HepG2 (cell line): ENCODE results near the gene QSOX1. TPM values are rescaled to one million over a fixed set of nuclear protein-coding genes. Genes with fewer than 3 reads are reported as not detected.

ENCODE experiments used
- ATAC-seq: fragments of 200-7000 bp; cut with Tn5 transposase; 3 replicates; pipeline ENCODE4 v1.9.1; 2020; ENCODE audit warnings: mild to moderate bottlenecking, moderate library complexity
- BruUV-seq: library from RNA; stranded (reverse); fragments of 400-500 nt; replicated peaks from 2 replicates; lab custom pipeline; 2021; lab: Mats Ljungman, UMichigan
- CTCF ChIA-PET: fragments of 300-600 bp; formaldehyde crosslinking; extraction: SDS; loops from one replicate; lab custom pipeline; 2021; ENCODE audit warnings: low total read pairs, inconsistent platforms, low intra/inter-chr PET ratio; lab: Yijun Ruan, JAX
- POLR2A ChIA-PET: fragments of 350-600 bp; sonication (Branson Sonifier 250); formaldehyde crosslinking; loops from one replicate; lab custom pipeline; 2020; ENCODE audit warnings: antibody characterized with exemption, inconsistent platforms; lab: Yijun Ruan, JAX
- DNase-seq: peaks from one replicate; pipeline ENCODE4 v3.0.0-alpha.2; 2015; ENCODE audit warnings: low spot score
- FAIRE-seq: peaks from 3 replicates; lab custom pipeline; 2011; peaks lifted over from hg19 to GRCh38; lab: Jason Lieb, UNC
- H2AFZ ChIP-seq: one replicate; pipeline ENCODE4 v1.6.1; 2011; ENCODE audit warnings: low read length, inconsistent platforms
- H3K27ac ChIP-seq: fragments of 300-600 bp; 3 replicates; pipeline ENCODE4 v1.8.0; 2011; ENCODE audit warnings: mixed run types, mild to moderate bottlenecking, mixed read lengths, low read length, inconsistent platforms; ENCODE audit not compliant: insufficient read depth; ENCODE audit errors: extremely low read length
- H3K27me3 ChIP-seq, 2 experiments: fragments of 200-600 bp in 1 of 2; 2 replicates in 1 of 2; 3 replicates in 1 of 2; pipeline versions ENCODE4 v1.6.0 to v1.8.0; 2011; ENCODE audit warnings: low read length in 2 of 2, mild to moderate bottlenecking in 2 of 2, moderate library complexity in 2 of 2, inconsistent platforms in 1 of 2; ENCODE audit not compliant: insufficient read depth in 2 of 2, control insufficient read depth in 1 of 2
- H3K36me3 ChIP-seq, 2 experiments: fragments of 200-600 bp in 1 of 2; replicated peaks in 1 of 2; 2 replicates in 1 of 2; 3 replicates in 1 of 2; pipeline versions ENCODE4 v1.5.1 to v1.8.0; 2011; ENCODE audit warnings: low read length in 2 of 2, inconsistent platforms in 1 of 2; ENCODE audit not compliant: insufficient read depth in 2 of 2, control insufficient read depth in 1 of 2
- H3K4me1 ChIP-seq: 2 replicates; pipeline ENCODE4 v1.5.1; 2012; ENCODE audit warnings: low read length, inconsistent platforms; ENCODE audit not compliant: insufficient read depth
- H3K4me2 ChIP-seq: 2 replicates; pipeline ENCODE4 v1.6.0; 2011; ENCODE audit warnings: low read depth, low read length, inconsistent platforms
- H3K4me3 ChIP-seq, 3 experiments: fragments of 200-600 bp in 1 of 3; sonication (generic), shearing (Covaris generic) in 1 of 3; replicated peaks in 1 of 3; 2 replicates each; pipeline ENCODE4 v1.5.1; 2011 to 2016; ENCODE audit warnings: low read length in 3 of 3, inconsistent platforms in 2 of 3, low read depth in 2 of 3, mild to moderate bottlenecking in 2 of 3, control low read depth in 1 of 3, mixed read lengths in 1 of 3; ENCODE audit not compliant: insufficient read depth in 1 of 3
- H3K79me2 ChIP-seq: one replicate; pipeline ENCODE4 v1.6.1; 2011; ENCODE audit warnings: low read length, inconsistent platforms; ENCODE audit not compliant: insufficient read depth
- H3K9ac ChIP-seq: 2 replicates; pipeline ENCODE4 v1.6.0; 2011; ENCODE audit warnings: mild to moderate bottlenecking, low read depth, low read length, inconsistent platforms; ENCODE audit not compliant: insufficient read depth
- H3K9me3 ChIP-seq: 2 replicates; pipeline ENCODE4 v1.5.1; 2012; ENCODE audit warnings: mild to moderate bottlenecking, low read length
- H4K20me1 ChIP-seq: 2 replicates; pipeline ENCODE4 v1.6.0; 2011; ENCODE audit warnings: inconsistent platforms, mild to moderate bottlenecking, low read length, moderate library complexity; ENCODE audit not compliant: insufficient read depth
- ATM ChIP-seq: fragments of 450-650 bp; IDR thresholded peaks from 2 replicates; pipeline ENCODE4 v1.7.1; 2017; ENCODE audit warnings: mild to moderate bottlenecking, borderline replicate concordance
- CHCHD3 ChIP-seq: sonication (generic); formaldehyde crosslinking; IDR thresholded peaks from 2 replicates; pipeline ENCODE4 v1.8.0; 2022; ENCODE audit warnings: mild to moderate bottlenecking, missing genetic modification reagents, moderate library complexity
- JUN ChIP-seq: sonication (generic); formaldehyde crosslinking; IDR thresholded peaks from 2 replicates; pipeline ENCODE4 v1.4.0; 2020; ENCODE audit warnings: mild to moderate bottlenecking, missing genetic modification reagents
- MYNN ChIP-seq: sonication (generic); formaldehyde crosslinking; IDR thresholded peaks from 2 replicates; pipeline ENCODE4 v1.4.0; 2020; ENCODE audit warnings: mild to moderate bottlenecking, low read depth, missing genetic modification reagents
- NKX3-1 ChIP-seq: sonication (generic); formaldehyde crosslinking; IDR thresholded peaks from 2 replicates; pipeline ENCODE4 v1.5.0; 2020; ENCODE audit warnings: missing genetic modification reagents
- ZNF569 ChIP-seq: sonication (generic); formaldehyde crosslinking; IDR thresholded peaks from 2 replicates; pipeline ENCODE4 v1.5.0; 2020; ENCODE audit warnings: mild to moderate bottlenecking, missing genetic modification reagents, moderate library complexity, borderline replicate concordance
- ZNF891 ChIP-seq: sonication (generic); formaldehyde crosslinking; IDR thresholded peaks from 2 replicates; pipeline ENCODE4 v1.5.0; 2020; ENCODE audit warnings: mild to moderate bottlenecking, missing genetic modification reagents
- WGBS: methylation state at CpG from one replicate; pipeline ENCODE4 v1.1.6; 2017; ENCODE audit warnings: low lambda C conversion rate; 5-methylcytosine and 5-hydroxymethylcytosine counted together
- in situ Hi-C: cut with HindIII; loops from 2 replicates; pipeline ENCODE4 v1.10.0; 2017; ENCODE audit warnings: low pct_unique_long_range_greater_than_20kb; ENCODE audit not compliant: extremely low pct_ligation_motif_present
- intact Hi-C: fragments of 100-400 bp; cut with micrococcal nuclease; formaldehyde crosslinking; loops from one replicate; pipeline ENCODE4 v1.10.0; 2022; ENCODE audit not compliant: unreplicated experiment
- polyA plus RNA-seq, 8 experiments: library from polyadenylated mRNA; depleted of rRNA in 3 of 8; stranded (reverse) in 7 of 8; unstranded in 1 of 8; fragments of >200 nt; fragmentation: Illumina TruSeq in 4 of 8; extraction: Trizol in 4 of 8; gene quantifications; 2 replicates each; pipeline versions ENCODE4 v1.2.1 to v1.2.3, GENCODE V29; 2011 to 2016; ENCODE audit warnings: low read depth in 4 of 8, missing spikeins in 1 of 8, mixed read lengths in 1 of 8; ENCODE audit not compliant: insufficient read depth in 1 of 8
- total RNA-seq, 5 experiments: library from RNA; depleted of rRNA; stranded (reverse); fragments of >200 nt; fragmentation: Illumina TruSeq; extraction: Trizol; gene quantifications; 2 replicates each; pipeline ENCODE4 v1.2.3, GENCODE V29; 2016; ENCODE audit warnings: low read depth in 1 of 5
- TF ChIP-seq, protein P1 (sequence below): sonication (generic); formaldehyde crosslinking; IDR thresholded peaks from 2 replicates; pipeline ENCODE4 v1.9.0; 2021; ENCODE audit warnings: missing genetic modification reagents, mild to moderate bottlenecking, borderline replicate concordance
- TF ChIP-seq, protein P2 (sequence below): sonication (generic); formaldehyde crosslinking; IDR thresholded peaks from 2 replicates; pipeline ENCODE4 v1.5.1; 2020; ENCODE audit warnings: missing genetic modification reagents, mild to moderate bottlenecking, borderline replicate concordance
- TF ChIP-seq, protein P3 (sequence below): sonication (generic); formaldehyde crosslinking; IDR thresholded peaks from 2 replicates; pipeline ENCODE4 v1.8.0; 2023; ENCODE audit warnings: mild to moderate bottlenecking, missing genetic modification reagents
- TF ChIP-seq, protein P4 (sequence below): sonication (generic); formaldehyde crosslinking; IDR thresholded peaks from 2 replicates; pipeline ENCODE4 v1.4.0; 2020; ENCODE audit warnings: missing genetic modification reagents, borderline replicate concordance

QSOX1 gene
- total and polyA plus RNA-seq, 2 of the 13 experiments (the other 11 are each of a cell fraction or from before 2014, with no cell fraction given): 6.8 to 40.2 TPM

DNA sequence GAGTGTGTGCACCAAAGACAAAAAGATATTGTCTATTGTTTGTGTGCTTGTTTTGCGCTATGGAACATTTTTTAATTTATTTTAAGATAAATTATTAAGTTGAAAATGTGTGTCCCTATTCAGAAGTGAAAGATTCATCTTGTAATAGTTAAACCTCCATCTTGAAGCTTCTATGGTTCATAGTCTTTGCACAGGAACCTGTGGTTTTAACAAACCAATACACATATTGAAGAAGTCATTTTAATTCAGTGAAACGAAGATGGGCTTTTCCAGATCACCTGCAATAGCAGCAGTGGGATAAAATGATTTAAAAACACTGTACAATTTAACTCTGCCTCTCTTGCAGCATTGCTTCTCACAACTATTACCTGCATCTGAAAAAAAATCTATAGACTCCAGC is 42.6 kb upstream of the QSOX1 start:
- intact Hi-C loops (no loop called here), in situ Hi-C loops (no loop called here)
- 98% methylated on average over 2 of the region's 2 CpGs for WGBS
- Histone ChIP-seq H3K27me3 (no peaks in the 10 kb centered on the region), H2AFZ (no peak overlapping the region), H3K79me2 (no peaks in the 10 kb centered on the region), H3K9me3 (no peaks in the 10 kb centered on the region), H3K4me1 (peaks cover 13% of the 10 kb centered on the region), H3K9ac (no peak overlapping the region), H4K20me1 (no peaks in the 10 kb centered on the region), H3K27ac (no peak overlapping the region), H3K4me2 (no peak overlapping the region), H3K36me3 (peaks cover 10 to 17% of the 10 kb centered on the region in 2 experiments), H3K4me3 (no peak overlapping the region)
- DNase-seq (no peak), FAIRE-seq (no peak), ATAC-seq (no peak)
- no TSS peak for BruUV-seq
- TF ChIP-seq MYNN (CRISPR knock-in tag) (no peak), NKX3-1 (CRISPR knock-in tag) (no peak), CHCHD3 (no peak), JUN (CRISPR knock-in tag) (no peak), ZNF891 (no peak), ATM (no peak), ZNF569 (CRISPR knock-in tag) (no peak)
- TF ChIP-seq, protein P1, sequence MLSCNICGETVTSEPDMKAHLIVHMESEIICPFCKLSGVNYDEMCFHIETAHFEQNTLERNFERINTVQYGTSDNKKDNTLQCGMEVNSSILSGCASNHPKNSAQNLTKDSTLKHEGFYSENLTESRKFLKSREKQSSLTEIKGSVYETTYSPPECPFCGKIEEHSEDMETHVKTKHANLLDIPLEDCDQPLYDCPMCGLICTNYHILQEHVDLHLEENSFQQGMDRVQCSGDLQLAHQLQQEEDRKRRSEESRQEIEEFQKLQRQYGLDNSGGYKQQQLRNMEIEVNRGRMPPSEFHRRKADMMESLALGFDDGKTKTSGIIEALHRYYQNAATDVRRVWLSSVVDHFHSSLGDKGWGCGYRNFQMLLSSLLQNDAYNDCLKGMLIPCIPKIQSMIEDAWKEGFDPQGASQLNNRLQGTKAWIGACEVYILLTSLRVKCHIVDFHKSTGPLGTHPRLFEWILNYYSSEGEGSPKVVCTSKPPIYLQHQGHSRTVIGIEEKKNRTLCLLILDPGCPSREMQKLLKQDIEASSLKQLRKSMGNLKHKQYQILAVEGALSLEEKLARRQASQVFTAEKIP: no peak
- TF ChIP-seq, protein P2, sequence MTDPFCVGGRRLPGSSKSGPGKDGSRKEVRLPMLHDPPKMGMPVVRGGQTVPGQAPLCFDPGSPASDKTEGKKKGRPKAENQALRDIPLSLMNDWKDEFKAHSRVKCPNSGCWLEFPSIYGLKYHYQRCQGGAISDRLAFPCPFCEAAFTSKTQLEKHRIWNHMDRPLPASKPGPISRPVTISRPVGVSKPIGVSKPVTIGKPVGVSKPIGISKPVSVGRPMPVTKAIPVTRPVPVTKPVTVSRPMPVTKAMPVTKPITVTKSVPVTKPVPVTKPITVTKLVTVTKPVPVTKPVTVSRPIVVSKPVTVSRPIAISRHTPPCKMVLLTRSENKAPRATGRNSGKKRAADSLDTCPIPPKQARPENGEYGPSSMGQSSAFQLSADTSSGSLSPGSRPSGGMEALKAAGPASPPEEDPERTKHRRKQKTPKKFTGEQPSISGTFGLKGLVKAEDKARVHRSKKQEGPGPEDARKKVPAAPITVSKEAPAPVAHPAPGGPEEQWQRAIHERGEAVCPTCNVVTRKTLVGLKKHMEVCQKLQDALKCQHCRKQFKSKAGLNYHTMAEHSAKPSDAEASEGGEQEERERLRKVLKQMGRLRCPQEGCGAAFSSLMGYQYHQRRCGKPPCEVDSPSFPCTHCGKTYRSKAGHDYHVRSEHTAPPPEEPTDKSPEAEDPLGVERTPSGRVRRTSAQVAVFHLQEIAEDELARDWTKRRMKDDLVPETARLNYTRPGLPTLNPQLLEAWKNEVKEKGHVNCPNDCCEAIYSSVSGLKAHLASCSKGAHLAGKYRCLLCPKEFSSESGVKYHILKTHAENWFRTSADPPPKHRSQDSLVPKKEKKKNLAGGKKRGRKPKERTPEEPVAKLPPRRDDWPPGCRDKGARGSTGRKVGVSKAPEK (CRISPR knock-in tag): no peak
- TF ChIP-seq, protein P3, sequence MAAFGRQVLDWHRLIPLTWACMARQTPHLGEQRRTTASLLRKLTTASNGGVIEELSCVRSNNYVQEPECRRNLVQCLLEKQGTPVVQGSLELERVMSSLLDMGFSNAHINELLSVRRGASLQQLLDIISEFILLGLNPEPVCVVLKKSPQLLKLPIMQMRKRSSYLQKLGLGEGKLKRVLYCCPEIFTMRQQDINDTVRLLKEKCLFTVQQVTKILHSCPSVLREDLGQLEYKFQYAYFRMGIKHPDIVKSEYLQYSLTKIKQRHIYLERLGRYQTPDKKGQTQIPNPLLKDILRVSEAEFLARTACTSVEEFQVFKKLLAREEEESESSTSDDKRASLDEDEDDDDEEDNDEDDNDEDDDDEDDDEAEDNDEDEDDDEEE (CRISPR knock-in tag): no peak
- TF ChIP-seq, protein P4, sequence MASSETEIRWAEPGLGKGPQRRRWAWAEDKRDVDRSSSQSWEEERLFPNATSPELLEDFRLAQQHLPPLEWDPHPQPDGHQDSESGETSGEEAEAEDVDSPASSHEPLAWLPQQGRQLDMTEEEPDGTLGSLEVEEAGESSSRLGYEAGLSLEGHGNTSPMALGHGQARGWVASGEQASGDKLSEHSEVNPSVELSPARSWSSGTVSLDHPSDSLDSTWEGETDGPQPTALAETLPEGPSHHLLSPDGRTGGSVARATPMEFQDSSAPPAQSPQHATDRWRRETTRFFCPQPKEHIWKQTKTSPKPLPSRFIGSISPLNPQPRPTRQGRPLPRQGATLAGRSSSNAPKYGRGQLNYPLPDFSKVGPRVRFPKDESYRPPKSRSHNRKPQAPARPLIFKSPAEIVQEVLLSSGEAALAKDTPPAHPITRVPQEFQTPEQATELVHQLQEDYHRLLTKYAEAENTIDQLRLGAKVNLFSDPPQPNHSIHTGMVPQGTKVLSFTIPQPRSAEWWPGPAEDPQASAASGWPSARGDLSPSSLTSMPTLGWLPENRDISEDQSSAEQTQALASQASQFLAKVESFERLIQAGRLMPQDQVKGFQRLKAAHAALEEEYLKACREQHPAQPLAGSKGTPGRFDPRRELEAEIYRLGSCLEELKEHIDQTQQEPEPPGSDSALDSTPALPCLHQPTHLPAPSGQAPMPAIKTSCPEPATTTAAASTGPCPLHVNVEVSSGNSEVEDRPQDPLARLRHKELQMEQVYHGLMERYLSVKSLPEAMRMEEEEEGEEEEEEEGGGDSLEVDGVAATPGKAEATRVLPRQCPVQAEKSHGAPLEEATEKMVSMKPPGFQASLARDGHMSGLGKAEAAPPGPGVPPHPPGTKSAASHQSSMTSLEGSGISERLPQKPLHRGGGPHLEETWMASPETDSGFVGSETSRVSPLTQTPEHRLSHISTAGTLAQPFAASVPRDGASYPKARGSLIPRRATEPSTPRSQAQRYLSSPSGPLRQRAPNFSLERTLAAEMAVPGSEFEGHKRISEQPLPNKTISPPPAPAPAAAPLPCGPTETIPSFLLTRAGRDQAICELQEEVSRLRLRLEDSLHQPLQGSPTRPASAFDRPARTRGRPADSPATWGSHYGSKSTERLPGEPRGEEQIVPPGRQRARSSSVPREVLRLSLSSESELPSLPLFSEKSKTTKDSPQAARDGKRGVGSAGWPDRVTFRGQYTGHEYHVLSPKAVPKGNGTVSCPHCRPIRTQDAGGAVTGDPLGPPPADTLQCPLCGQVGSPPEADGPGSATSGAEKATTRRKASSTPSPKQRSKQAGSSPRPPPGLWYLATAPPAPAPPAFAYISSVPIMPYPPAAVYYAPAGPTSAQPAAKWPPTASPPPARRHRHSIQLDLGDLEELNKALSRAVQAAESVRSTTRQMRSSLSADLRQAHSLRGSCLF: no peak
- POLR2A ChIA-PET: no interaction called here
- CTCF ChIA-PET: no interaction called here
